H1 (cell line): ENCODE results near the gene PCNX3. TPM values are rescaled to one million over a fixed set of nuclear protein-coding genes. Genes with fewer than 3 reads are reported as not detected.
A peak's percentile ranks its signal among the peaks of the same experiment; 100 is the strongest.

Experiments
- ATF2 ChIP-seq: IDR thresholded peaks from 2 replicates; pipeline ENCODE4 v1.6.1; 2012; ENCODE audit warnings: low read length, inconsistent platforms
- BACH1 ChIP-seq: IDR thresholded peaks from 2 replicates; pipeline ENCODE4 v1.6.1; 2012; ENCODE audit warnings: low read length, improper control_type of control experiment
- HDAC6 ChIP-seq: IDR thresholded peaks from one replicate; pipeline ENCODE4 v1.7.1; 2012; ENCODE audit warnings: low read depth, mild to moderate bottlenecking, inconsistent platforms, low read length, moderate library complexity
- NANOG ChIP-seq: IDR thresholded peaks from 2 replicates; pipeline ENCODE4 v1.6.1; 2011; ENCODE audit warnings: low read length, low read depth, mild to moderate bottlenecking, inconsistent platforms; ENCODE audit not compliant: insufficient read depth, poor library complexity, severe bottlenecking
- PHF8 ChIP-seq: fragments of 200-600 bp; sonication (generic); conservative IDR thresholded peaks from 2 replicates; pipeline ENCODE4 v1.7.1; 2012; ENCODE audit warnings: low read depth, mild to moderate bottlenecking, inconsistent platforms, low read length, moderate library complexity
- SP4 ChIP-seq: IDR thresholded peaks from 2 replicates; pipeline ENCODE4 v1.6.1; 2012; ENCODE audit warnings: low read length, inconsistent platforms
- ZNF274 ChIP-seq: IDR thresholded peaks from 2 replicates; pipeline ENCODE4 v1.7.0; 2012; ENCODE audit warnings: low read length, borderline replicate concordance; ENCODE audit errors: extremely low read depth
- polyA plus RNA-seq, 7 experiments: library from polyadenylated mRNA; depleted of rRNA in 3 of 7; stranded (reverse) in 5 of 7; unstranded in 2 of 7; fragments of >200 nt in 5 of 7; fragments of 200-250 nt in 2 of 7; gene quantifications; 1 replicate in 5 of 7; 2 replicates in 1 of 7; 4 replicates in 1 of 7; pipeline versions ENCODE4 v1.2.1 to v1.2.3, GENCODE V29; 2011 to 2013; ENCODE audit warnings: missing spikeins in 2 of 7, mixed read lengths in 2 of 7
- total RNA-seq: library from RNA; stranded (reverse); fragmentation: NEBNext Ultra II Directional; extraction: Animal tissue kit (Norgen Biotek cat#: 25700); gene quantifications from 2 replicates; pipeline ENCODE4 v1.2.1, GENCODE V29; 2021

Gene PCNX3
- total and polyA plus RNA-seq, 2 of the 8 experiments (the other 6 are each of a cell fraction or from before 2014, with no cell fraction given) = 27.2 to 38.8 TPM

- TF ChIP-seq NANOG (no peak), ATF2 (no peak), PHF8 (no peak), SP4 (no peak), ZNF274 (no peak), HDAC6 (no peak), BACH1 (peak; percentile 86)
These were observed 8.5 kb upstream of the PCNX3 start (continued) for GRCh38 chr11:65606876-65607613.
